GM19043 (cell line): ENCODE data around the gene AP2M1.

Source experiments
- ATAC-seq: cut with Tn5 transposase; IDR thresholded peaks from one replicate; pipeline ENCODE4 v1.9.1; 2021; ENCODE audit warnings: low read depth; ENCODE audit not compliant: unreplicated experiment

The AP2M1 gene

GRCh38 chr3:184176377-184177330 lies 2.0 kb downstream of the AP2M1 start:
- no peak for ATAC-seq

DNA sequence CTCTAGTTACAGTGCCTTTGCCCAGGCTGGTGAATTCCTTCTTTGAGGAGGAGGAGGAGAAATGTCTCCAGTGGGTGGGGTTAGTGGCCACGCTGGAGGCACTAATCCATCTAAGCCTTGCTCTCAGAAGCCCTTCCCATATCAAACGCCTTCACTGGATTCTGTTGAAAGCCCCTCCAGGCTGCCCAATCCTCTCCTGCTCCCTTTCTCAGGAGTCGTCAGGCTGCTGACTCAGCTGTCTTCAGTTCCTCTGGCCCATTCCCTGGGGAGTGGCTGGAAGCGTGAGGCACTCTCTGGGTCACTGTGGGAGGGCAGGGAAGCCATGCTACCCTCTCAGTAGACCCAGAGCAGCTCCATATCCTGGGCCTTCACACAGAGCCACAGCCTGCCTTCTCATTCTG lies 2.7 kb downstream of the AP2M1 start:
- ATAC-seq = no peak

DNA sequence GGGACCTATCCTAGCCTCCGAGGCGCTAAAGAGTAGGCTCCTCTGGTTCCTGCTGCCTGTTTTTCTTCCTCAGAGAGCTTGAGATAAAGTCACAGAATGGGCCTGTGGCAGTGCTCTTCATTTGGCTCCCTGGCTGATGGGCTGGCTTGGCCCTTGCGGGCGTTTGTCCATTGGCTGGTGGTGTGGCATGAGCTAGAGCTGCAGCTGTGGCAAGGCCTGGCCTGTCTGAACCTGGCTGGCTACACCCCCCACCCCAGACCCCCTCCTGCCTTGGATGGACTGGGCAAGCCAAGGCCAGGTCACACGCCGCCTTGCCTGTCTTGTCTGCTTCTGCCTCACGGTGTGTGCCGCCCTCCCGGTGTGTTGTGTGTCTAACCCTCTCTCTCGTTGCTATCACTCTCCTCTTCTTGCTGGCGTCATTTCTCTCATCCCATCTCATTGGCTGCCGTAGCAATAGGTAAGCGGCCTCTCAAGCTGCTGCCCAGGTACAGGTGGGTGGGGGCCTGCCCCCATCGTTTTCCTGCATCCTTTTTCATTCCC lies 3.2 kb downstream of the AP2M1 start:
- ATAC-seq = no peak

- ATAC-seq = no peak
These were observed 4.0 kb downstream of the AP2M1 start for GRCh38 chr3:184178521-184179138.

GRCh38 chr3:184180165-184180564 lies 5.5 kb downstream of the AP2M1 start:
- no peak for ATAC-seq

- no peak for ATAC-seq
These were observed 6.9 kb downstream of the AP2M1 start for GRCh38 chr3:184181596-184181995.

DNA sequence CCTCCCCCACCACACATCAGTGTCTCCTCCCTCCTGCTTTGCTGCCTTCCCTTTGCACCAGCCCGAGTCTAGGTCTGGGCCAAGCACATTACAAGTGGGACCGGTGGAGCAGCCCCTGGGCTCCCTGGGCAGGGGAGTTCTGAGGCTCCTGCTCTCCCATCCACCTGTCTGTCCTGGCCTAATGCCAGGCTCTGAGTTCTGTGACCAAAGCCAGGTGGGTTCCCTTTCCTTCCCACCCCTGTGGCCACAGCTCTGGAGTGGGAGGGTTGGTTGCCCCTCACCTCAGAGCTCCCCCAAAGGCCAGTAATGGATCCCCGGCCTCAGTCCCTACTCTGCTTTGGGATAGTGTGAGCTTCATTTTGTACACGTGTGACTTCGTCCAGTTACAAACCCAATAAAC lies 9.0 kb downstream of the AP2M1 start:
- no peak for ATAC-seq

GRCh38 chr3:184184546-184185230 lies 10.0 kb downstream of the AP2M1 start:
- ATAC-seq = no peak

DNA sequence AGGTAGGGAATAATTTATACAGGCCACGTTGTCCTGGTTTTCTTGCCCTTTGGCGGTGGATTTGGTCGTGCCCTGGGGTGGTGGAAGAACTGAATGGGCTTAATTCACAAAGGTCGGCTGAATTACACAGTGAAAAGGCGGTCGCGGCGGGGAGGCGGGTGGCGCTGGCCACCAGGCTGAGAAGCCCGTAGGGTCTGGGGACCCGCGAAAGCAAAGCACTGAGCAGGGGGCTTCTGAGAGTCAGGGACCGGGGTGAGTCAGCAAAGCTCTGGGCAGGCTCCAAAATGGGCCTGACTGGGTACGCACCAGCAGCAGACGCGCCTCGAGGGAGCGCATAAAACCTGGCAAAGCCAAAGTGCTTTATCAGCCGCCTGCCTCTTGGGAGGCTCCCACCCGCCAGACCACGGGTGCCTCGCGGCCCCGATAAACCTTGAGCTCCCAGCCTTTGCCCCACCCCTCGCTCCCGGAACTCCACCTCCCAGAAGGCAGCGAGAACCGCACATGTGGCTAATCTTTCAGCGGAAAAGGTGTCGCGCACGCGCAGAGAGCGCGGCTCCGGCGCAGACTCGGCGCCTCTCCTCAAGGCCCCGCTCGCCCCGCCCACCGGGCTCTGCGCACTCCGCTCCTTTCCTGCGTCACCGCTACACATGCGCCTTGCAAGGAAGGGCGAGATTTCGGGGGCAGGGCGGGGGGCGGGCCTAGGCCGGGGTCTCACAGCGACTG lies 11.0 kb downstream of the AP2M1 start:
- ATAC-seq = peak; percentile 96

DNA sequence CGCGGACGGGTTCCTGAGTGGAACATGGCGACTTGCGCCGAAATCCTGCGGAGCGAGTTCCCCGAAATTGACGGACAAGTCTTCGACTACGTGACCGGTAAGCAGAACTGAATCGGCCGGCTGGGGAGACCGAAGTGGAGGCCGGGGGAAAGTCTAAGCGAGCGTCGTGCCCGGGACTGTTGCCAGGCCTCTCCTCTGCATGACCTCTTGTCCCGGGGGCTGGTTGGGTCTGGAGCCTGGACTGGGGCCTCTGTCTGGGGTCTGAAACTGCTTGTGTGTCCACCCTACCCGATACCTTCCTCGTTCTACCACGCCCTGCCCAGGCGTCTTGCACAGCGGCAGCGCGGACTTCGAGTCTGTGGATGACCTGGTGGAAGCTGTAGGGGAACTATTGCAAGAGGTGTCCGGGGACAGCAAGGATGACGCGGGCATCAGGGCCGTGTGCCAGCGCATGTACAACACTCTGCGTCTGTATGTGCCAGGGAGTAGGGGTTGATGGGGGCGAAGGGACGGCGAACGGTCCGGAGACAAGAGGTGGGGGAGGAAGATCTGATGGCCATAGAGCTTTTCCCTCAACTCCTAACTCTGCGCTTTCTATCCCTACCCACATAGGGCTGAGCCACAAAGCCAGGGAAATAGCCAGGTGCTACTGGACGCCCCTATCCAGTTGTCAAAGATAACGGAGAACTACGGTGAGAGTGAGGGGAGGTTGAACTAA lies 11.7 kb downstream of the AP2M1 start, which contains the start of gene ABCF3:
Gene ABCF3, plus strand, starts transcription at position 16 of the 718 bp plus-strand sequence. Its CDS starts 9 bp downstream, at position 25.
- ATAC-seq = peak; percentile 20

DNA sequence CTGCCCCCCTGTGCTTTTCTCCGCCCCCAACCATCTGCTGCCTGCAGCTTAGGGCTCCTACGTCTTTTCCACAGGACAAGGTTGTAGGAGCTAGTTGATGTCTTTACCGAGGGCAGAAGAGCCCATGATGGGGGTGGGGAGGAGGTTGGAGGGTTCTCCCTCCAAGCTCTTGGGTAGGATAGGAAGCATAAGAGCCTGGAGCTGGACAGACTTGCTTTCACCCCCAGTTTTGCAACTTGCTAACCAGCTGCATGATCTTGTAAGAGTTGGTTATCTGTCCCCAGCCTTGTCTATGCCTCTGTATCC lies 12.2 kb downstream of the AP2M1 start:
- ATAC-seq = no peak

DNA sequence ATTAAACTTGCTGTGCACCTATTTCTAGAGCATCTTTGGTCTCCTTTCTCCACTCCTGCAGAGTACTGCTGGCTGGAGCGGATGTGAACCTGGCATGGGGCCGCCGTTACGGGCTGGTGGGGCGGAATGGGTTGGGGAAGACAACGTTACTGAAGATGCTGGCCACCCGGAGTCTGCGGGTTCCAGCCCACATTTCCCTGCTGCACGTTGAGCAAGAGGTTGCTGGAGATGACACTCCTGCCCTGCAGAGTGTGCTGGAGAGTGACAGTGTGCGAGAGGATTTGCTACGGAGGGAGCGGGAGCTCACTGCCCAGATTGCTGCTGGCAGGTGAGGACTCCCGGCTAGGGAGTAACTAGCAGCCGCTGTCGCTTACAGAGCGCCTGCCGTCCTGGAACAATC lies 13.4 kb downstream of the AP2M1 start:
- ATAC-seq = no peak

DNA sequence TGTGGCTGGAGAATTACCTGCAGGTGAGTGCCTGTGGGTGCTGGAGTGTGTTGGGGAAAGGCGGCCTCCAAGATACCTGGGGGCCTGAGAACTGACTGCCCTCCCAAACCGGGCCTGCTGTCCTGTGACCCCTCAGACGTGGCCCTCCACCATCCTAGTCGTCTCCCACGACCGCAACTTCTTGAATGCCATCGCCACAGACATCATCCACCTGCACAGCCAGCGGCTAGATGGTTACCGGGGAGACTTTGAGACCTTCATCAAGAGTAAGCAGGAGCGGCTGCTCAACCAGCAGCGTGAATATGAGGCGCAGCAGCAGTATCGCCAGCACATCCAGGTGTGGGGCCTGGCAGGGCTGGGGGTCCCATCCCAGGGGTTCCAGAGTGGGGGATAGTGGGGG lies 14.8 kb downstream of the AP2M1 start:
- ATAC-seq = no peak

DNA sequence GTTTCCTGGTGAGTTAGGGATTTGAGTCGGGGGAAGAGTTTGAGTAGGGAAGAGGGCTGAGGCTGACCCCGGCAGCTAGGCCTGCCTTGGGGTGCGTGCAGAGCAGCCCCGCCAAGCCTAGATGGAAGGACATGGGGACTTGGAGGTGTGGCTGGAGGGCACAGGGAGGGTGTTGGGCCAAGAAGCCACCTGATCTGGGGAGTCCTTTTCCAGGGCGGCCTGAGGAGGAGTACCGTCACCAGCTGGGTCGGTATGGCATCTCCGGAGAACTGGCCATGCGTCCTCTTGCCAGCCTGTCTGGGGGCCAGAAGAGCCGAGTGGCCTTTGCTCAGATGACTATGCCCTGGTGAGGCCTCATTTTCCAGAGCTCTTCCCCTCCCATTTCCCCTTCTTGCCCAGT lies 18.2 kb downstream of the AP2M1 start:
- no peak for ATAC-seq

DNA sequence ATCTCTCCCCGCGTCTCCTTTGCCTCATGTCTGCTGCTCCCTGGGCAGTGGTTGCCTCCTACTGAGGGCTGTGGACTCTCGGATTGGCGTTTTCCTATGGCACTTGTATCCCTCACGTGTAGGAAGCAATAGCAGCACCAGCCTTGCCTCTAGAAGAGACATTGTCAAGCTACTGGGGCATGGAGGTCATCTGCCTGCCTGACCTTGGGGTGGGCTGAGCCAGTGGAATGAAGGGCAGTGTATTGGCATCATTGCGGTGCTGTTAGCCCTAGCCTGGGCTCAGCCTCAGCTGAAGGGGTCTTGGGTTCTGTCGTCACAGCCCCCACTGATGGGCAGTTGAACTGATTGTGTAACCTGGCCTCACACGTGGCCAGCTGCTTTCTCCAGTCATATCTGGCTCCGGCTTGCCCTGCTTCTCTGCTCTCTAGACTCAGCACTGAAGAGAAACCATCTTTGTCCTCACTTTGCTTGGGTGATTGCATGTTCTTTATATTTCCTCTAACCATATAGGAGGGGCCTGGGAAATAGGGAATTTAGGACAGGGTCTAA lies 19.4 kb downstream of the AP2M1 start:
- ATAC-seq = no peak

DNA sequence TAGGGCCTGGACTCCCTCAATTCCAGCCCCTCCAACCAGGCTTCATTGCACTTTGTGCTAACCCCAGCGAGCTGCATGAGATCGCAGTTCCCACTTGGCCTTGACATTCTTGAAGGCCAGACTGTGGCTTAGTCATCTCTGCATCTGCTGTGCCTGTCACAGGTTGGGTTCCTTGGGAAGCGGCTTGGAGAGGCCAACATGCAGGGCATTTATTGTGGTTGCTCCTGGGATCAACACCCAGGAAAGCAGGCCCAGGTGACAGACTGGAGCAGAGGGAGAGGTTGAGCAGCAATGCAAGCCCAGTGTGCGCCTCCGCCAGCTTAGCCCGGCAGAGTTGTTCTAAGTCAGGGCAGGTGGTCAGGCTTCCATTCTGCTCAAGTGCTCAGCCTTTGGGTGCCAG lies 21.9 kb downstream of the AP2M1 start:
- ATAC-seq = no peak

DNA sequence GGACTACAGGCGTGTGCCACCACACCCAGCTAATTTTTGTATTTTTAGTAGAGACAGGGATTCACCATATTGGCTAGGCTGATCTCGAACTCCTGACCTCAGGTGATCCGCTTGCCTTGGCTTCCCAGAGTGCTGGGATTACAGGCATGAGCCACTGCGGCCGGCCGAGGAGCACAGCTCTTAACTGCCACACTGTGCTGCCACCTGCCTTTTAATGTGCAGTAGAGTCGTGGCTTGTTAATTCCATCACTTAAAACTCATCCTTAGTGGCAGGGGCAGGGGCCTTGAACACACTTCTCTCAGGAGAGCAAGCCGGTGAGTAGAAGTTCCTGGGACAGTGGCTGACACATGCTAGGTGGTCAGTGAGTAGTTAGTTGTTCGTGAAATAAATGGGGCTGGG lies 23.9 kb downstream of the AP2M1 start:
- no peak for ATAC-seq

GRCh38 chr3:184200825-184201224 lies 26.2 kb downstream of the AP2M1 start:
- ATAC-seq = no peak

DNA sequence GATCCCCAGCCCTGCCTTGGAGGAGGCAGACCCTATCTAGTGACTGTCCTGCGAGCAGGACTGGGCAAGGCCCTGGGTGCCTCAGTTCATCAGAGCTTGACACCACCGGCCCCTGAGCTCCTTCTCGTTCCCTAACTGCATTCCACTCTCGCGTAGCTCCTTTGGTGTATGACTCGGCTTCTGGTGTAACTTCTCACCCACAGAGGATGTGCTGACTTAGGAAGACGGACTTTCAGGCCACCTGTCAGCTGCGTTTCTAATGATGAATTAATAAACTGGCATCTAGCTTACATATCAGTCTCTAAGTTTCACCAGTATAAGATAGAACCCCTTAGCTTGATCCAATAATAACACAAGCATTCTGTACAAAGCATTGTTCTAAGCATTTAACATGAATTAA lies 28.9 kb downstream of the AP2M1 start:
- ATAC-seq = no peak
